Measurements from ENCODE around the gene TTC33. TPM values are rescaled to one million over a fixed set of nuclear protein-coding genes. Genes with fewer than 3 reads are reported as not detected.

TTC33 gene
- polyA plus RNA-seq, 1 donor from 2014 or later: 73.5 TPM

DNA sequence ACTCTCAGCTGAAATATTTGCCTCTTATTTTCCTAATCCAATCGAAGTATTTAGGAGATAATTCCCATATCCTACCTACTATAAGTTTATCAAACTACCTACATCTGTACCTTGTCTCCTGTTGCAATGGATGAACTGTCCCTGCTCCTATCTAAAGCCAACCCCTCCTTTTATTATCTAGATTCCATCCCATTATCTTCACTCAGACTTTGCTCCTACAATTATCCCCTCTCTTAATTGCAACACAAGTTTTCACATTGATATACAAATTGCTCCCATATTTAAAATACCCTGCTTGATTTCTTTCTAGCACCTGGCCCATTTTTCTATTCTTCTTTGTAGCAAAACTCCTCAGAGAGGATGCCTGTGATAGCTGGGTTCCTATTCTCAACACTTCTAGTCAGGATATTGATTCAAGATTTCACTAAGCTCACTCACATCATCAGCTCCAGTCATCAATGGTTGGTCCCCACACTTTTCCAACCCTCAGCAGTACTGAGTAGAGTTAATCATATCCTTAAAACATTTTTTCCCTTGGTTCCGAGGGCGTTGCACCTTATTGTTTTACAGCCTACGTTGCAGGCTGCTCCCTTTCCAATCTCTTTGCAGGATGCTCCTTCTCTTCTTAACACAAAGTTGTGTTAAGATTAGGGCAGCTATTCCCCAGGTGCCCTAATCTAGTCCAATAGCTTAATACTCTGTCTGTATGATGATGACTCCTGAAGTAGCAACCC is 253.9 kb downstream of the TTC33 start:
- no peak overlapping the region for H2AFZ ChIP-seq (ENCODE audit: low read depth, low read length)

DNA sequence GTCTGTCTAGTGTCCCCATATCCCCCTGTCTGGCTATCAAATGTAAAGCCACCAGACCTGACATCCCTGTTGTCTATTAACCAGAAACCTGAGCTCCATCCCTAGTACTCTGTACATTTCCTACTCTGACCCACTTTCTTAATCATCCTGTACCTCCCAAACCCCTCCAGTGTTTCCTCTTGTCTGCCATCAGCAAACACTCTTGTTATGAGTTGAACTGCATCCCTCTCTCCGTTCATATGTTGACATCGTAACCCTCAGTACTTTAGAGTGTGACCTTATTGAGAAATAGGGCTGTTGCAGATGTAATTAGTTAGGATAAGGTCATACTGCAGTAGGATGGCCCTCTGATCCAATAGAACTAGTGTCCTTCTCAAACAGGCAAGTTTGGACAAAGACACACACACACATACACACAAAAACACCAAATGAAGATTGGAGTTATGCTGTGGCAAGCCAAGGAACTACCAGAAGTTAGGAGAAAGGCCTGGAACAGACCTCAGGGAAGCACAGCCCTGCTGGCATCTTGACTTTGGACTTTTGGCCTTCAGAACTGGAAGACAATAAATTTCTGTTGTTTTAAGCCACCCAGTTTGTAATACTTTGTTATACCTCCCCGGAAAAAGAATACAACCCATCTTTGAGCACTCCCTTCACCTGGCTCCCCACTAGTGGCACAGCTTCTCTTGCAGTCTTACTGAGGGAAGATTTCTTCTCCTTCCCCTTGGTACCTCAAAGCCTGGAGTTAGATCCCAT is 256.1 kb downstream of the TTC33 start:
- Histone ChIP-seq H3K4me3 (ENCODE audit: low read length) (no peak overlapping the region), H3K9ac (ENCODE audit: low read length) (no peak overlapping the region), H3K9me2 (ENCODE audit: insufficient read depth, low read length) (no peaks in the 10 kb centered on the region), H3F3A (ENCODE audit: insufficient read depth, low read length, poor library complexity, severe bottlenecking) (no peaks in the 10 kb centered on the region), H4K20me1 (ENCODE audit: insufficient read depth) (no peaks in the 10 kb centered on the region), H3K79me2 (replicated peaks; ENCODE audit: insufficient read depth, low read length) (no peaks in the 10 kb centered on the region), H2AFZ (ENCODE audit: low read depth, low read length) (no peak overlapping the region), H3K27me3 (ENCODE audit: insufficient read depth, low read depth, low read length) (no peaks in the 10 kb centered on the region), H3K27ac (ENCODE audit: low read length) (no peak overlapping the region), H3K4me2 (ENCODE audit: low read length) (no peak overlapping the region), H3K9me3 (ENCODE audit: low read length) (no peaks in the 10 kb centered on the region), H3K36me3 (ENCODE audit: insufficient read depth, low read length) (no peaks in the 10 kb centered on the region)
- TF ChIP-seq, protein P1, sequence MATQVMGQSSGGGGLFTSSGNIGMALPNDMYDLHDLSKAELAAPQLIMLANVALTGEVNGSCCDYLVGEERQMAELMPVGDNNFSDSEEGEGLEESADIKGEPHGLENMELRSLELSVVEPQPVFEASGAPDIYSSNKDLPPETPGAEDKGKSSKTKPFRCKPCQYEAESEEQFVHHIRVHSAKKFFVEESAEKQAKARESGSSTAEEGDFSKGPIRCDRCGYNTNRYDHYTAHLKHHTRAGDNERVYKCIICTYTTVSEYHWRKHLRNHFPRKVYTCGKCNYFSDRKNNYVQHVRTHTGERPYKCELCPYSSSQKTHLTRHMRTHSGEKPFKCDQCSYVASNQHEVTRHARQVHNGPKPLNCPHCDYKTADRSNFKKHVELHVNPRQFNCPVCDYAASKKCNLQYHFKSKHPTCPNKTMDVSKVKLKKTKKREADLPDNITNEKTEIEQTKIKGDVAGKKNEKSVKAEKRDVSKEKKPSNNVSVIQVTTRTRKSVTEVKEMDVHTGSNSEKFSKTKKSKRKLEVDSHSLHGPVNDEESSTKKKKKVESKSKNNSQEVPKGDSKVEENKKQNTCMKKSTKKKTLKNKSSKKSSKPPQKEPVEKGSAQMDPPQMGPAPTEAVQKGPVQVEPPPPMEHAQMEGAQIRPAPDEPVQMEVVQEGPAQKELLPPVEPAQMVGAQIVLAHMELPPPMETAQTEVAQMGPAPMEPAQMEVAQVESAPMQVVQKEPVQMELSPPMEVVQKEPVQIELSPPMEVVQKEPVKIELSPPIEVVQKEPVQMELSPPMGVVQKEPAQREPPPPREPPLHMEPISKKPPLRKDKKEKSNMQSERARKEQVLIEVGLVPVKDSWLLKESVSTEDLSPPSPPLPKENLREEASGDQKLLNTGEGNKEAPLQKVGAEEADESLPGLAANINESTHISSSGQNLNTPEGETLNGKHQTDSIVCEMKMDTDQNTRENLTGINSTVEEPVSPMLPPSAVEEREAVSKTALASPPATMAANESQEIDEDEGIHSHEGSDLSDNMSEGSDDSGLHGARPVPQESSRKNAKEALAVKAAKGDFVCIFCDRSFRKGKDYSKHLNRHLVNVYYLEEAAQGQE (IDR thresholded peaks at IDR 0.05; ENCODE audit: borderline replicate concordance): no peak
- no peak for TF ChIP-seq RAD21 (conservative IDR thresholded peaks at IDR 0.05)
- TF ChIP-seq TAF1 (IDR thresholded peaks at IDR 0.05; ENCODE audit: low read depth): no peak
- TF ChIP-seq SMC3 (conservative IDR thresholded peaks at IDR 0.05; ENCODE audit: poor library complexity): no peak
- TF ChIP-seq EZH2 (IDR thresholded peaks at IDR 0.05; ENCODE audit: borderline replicate concordance, insufficient read depth, low read length, poor library complexity, severe bottlenecking): no peak
- TF ChIP-seq EP300 (conservative IDR thresholded peaks at IDR 0.05; ENCODE audit: poor library complexity, severe bottlenecking): no peak
- no peak for TF ChIP-seq MXI1 (conservative IDR thresholded peaks at IDR 0.05; ENCODE audit: poor library complexity, severe bottlenecking)
- no peak for TF ChIP-seq POLR2AphosphoS5 (IDR thresholded peaks at IDR 0.05)

More for the DNA sequence above, 253.9 kb downstream of the TTC33 start:
- Histone ChIP-seq H3K4me3 (ENCODE audit: low read length) (no peak overlapping the region), H3K27me3 (ENCODE audit: insufficient read depth, low read depth, low read length) (no peaks in the 10 kb centered on the region), H3K9me3 (ENCODE audit: low read length) (no peaks in the 10 kb centered on the region), H4K20me1 (ENCODE audit: insufficient read depth) (no peaks in the 10 kb centered on the region), H3K9me2 (ENCODE audit: insufficient read depth, low read length) (no peaks in the 10 kb centered on the region), H3K27ac (ENCODE audit: low read length) (no peak overlapping the region), H3K9ac (ENCODE audit: low read length) (no peak overlapping the region), H3K79me2 (replicated peaks; ENCODE audit: insufficient read depth, low read length) (no peaks in the 10 kb centered on the region), H3K4me2 (ENCODE audit: low read length) (no peak overlapping the region), H3F3A (ENCODE audit: insufficient read depth, low read length, poor library complexity, severe bottlenecking) (no peaks in the 10 kb centered on the region), H3K36me3 (ENCODE audit: insufficient read depth, low read length) (no peaks in the 10 kb centered on the region)
- TF ChIP-seq EP300 (conservative IDR thresholded peaks at IDR 0.05; ENCODE audit: poor library complexity, severe bottlenecking): no peak
- no peak for TF ChIP-seq POLR2AphosphoS5 (IDR thresholded peaks at IDR 0.05)
- TF ChIP-seq, protein P2, sequence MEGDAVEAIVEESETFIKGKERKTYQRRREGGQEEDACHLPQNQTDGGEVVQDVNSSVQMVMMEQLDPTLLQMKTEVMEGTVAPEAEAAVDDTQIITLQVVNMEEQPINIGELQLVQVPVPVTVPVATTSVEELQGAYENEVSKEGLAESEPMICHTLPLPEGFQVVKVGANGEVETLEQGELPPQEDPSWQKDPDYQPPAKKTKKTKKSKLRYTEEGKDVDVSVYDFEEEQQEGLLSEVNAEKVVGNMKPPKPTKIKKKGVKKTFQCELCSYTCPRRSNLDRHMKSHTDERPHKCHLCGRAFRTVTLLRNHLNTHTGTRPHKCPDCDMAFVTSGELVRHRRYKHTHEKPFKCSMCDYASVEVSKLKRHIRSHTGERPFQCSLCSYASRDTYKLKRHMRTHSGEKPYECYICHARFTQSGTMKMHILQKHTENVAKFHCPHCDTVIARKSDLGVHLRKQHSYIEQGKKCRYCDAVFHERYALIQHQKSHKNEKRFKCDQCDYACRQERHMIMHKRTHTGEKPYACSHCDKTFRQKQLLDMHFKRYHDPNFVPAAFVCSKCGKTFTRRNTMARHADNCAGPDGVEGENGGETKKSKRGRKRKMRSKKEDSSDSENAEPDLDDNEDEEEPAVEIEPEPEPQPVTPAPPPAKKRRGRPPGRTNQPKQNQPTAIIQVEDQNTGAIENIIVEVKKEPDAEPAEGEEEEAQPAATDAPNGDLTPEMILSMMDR (IDR thresholded peaks at IDR 0.05; ENCODE audit: poor library complexity, severe bottlenecking): no peak
- TF ChIP-seq, protein P1 (IDR thresholded peaks at IDR 0.05; ENCODE audit: borderline replicate concordance): no peak
- no peak for TF ChIP-seq RAD21 (conservative IDR thresholded peaks at IDR 0.05)
- no peak for TF ChIP-seq TAF1 (IDR thresholded peaks at IDR 0.05; ENCODE audit: low read depth)
- no peak for TF ChIP-seq MXI1 (conservative IDR thresholded peaks at IDR 0.05; ENCODE audit: poor library complexity, severe bottlenecking)
- no peak for TF ChIP-seq EZH2 (IDR thresholded peaks at IDR 0.05; ENCODE audit: borderline replicate concordance, insufficient read depth, low read length, poor library complexity, severe bottlenecking)
- no peak for TF ChIP-seq SMC3 (conservative IDR thresholded peaks at IDR 0.05; ENCODE audit: poor library complexity)

Data from neural cell (in vitro differentiated cells).